Measurements from ENCODE around the gene MGRN1.

The MGRN1 gene

DNA sequence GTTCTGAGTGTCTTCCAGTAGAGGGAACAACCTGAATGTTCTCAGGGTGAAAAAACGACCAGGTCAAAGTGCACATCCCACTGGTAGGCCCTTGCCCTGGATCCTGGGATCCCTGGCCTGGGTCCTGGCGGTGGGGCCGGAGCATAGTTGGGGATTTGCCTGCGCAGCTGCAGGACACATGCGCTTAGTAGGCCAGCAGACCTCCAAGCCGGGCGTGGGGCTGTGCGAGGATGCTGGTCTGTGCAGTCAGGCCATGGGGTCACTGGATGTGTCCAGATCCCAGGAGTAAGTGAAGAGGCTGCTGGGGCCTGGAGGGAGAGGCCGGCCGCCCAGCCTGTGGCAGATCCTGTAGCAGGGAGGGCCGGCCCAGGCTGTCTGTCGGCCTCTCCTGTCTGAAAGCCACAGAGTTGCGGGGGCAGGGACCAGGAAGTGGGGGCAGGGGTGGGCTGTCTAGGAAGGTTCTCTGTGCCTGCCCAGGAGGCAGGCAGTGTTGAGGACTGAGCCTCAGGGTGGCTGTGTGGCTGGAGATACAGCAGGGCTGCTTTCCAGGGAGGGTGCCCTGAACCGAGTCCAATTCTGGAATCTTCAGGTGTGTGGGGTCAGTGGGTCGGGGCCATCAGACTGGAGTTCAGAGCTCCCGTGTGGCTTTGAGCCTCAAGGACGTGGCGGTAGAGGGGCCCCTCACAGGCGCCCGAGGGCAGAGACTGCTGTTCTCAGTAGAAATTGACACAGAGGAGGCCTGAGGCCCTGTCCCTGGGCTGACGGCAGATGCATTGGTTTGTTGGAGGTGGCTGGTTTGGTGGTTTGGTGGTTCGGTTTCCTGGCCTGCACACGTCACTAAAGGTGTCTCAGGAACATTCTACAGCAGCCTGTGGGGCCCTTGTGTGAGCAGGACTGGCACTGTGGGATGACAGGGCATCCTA is 51.5 kb downstream of the MGRN1 start:
- DNase-seq (ENCODE audit: low read depth): no peak

DNA sequence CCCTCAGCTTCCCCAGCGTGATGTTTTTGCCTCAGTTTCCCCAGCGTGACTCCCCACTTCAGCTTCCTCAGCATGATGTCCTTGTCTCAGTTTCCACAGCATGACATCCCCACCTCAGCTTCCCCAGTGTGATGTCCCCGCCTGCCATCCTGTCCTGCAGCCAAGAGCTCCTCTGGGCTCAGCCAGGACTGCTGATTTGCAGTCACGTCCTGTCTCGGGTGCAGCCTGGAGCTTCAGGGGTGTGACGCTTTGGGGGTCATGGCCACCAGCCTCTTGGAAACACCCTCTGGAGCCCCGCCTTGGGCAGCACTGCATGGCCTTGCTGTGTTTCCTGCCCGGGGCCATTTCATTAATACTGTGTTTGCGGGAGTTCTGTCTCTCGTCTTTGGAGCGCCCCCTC is 52.2 kb downstream of the MGRN1 start:
- DNase-seq (ENCODE audit: low read depth): no peak

DNA sequence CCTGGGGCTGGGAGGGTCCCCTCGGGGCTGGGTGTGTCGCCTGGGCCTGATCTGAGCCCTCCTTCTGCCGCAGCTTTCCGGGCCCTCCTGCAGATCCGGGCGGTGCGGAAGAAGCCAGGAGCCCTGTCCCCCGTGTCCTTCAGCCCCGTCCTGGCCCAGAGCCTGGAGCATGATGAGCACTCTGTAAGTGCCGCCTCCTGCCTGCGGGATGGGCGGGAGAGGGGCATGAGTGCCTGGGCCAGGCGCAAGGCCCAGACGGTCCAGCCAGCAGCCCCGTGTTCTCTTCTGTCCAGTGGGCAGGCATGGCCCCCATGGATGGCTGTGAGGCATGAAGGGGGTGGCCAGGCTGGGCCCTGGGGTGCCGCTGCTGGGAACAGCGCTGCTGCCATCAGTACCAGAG is 52.8 kb downstream of the MGRN1 start:
- no peak for DNase-seq (ENCODE audit: low read depth)

- no peak for DNase-seq (ENCODE audit: low read depth)
These were observed 53.4 kb downstream of the MGRN1 start for GRCh38 chr16:4677994-4678393.

DNA sequence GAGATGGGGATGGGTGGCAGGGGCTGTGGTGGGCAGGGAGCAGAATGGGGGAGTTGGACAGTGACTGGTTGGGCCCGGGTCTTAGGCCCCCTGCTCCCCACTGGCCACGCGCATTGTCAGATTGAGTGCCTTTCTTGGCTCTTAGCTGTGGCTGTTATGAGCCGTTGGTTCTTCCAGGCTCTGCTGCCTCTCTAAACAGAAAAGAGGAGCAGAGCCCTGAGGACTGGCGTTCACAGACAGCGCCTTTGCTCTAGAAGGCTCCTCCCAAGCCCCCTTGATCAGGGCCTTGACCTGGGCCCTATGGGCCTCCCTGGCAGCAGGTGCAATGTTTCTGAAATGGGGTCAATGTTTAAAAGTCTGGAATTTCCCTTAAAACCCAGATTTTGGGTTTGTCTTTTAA is 54.0 kb downstream of the MGRN1 start:
- DNase-seq (ENCODE audit: low read depth): no peak

- no peak for DNase-seq (ENCODE audit: low read depth)
These were observed 54.7 kb downstream of the MGRN1 start for GRCh38 chr16:4679156-4679849.

GRCh38 chr16:4679850-4680636 is 55.4 kb downstream of the MGRN1 start:
- no peak for DNase-seq (ENCODE audit: low read depth)

DNA sequence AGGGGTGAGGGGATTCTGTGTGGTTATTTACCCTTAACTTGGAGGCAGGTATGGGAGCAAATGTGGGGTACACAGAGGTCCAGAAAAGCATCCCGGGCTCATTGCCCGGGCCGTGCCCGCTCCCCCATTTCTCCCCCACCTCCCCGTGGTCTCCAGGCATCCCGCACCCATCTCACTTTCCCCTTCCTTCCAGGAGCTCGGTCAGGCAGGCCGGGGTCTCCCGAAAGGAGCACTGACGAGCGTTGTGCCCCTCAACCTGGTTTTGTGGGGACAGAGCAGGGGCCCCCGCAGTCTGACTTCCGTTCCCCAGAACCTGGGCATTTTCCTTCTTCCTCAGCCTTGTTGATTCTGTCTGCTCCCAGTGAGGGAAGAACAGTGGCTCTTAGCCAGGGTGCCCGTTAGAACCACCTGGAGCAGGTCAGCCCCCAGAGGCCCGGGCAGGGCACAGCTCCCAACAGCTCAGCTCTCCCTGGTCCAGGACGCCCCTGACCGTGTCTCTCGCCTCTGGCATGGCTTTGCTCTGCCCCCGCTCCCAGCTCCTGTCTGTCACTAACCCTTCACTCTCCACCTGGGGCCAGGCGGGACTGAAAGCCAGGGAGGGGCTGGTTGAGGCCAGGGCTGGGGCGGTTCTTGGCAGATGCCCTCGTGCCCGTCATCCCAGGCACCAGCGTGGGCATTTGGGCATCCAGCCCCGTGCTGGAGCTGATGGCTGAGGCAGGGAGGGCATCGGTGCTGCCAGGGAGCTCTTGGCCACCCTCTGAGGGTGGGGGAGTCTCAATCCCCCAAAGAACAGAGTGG is 56.2 kb downstream of the MGRN1 start:
- DNase-seq (ENCODE audit: low read depth): no peak

GRCh38 chr16:4681471-4682083 is 57.0 kb downstream of the MGRN1 start:
- DNase-seq (ENCODE audit: low read depth): no peak

DNA sequence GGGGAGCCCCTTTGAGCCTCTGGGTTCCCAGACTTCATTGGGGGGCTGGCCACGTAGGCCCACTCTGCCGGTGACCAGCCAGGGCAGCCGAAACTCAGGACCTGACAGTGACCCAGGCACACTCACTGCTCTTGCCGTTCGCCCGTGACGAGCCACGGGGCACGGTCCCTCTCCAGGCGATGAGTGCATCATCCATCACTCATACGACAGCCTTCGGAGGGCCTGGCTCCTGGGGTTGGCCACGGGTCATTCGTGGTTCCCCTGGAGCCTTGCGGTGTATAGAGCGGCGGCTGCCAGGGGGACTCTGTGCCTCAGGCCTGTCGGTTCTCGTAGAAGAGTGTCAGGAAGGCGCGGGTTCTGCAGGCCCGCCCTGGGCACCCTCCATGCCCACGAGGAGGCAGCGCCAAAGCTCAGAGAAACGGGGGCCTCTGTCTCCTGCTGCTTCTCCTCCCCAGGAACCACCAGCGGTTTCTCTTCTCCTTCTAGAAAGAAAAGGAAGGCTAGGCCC is 57.5 kb downstream of the MGRN1 start:
- no peak for DNase-seq (ENCODE audit: low read depth)

DNA sequence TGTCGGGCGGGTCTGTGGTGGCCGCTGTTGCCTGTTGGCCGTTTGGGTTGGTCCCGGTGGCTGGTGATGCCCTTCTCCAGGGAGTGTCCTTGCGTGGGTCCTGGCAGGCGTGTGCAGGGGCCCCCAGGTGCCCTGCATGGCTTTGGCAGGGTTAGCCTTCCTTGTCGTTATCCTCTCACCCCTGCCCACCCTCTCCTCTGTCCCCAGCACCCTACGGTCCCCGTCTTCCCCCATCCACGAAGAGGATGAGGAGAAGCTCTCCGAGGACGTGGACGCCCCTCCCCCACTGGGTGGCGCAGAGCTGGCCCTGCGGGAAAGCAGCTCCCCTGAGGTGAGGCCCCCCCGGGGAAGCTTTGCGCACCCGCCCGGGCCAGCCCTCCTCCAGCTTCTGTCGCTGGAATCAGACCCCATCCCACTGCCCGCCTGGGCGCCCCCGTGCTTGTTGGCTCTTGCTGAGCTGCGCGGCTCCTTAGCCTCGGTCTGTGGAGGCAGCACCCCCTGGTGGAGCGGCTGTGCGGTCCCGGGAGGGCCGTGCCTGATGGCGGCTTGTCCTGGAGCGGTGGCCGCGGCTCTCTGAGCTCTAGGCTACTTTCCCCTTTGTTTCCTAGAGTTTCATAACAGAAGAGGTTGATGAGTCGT is 58.1 kb downstream of the MGRN1 start:
- DNase-seq (ENCODE audit: low read depth): no peak

DNA sequence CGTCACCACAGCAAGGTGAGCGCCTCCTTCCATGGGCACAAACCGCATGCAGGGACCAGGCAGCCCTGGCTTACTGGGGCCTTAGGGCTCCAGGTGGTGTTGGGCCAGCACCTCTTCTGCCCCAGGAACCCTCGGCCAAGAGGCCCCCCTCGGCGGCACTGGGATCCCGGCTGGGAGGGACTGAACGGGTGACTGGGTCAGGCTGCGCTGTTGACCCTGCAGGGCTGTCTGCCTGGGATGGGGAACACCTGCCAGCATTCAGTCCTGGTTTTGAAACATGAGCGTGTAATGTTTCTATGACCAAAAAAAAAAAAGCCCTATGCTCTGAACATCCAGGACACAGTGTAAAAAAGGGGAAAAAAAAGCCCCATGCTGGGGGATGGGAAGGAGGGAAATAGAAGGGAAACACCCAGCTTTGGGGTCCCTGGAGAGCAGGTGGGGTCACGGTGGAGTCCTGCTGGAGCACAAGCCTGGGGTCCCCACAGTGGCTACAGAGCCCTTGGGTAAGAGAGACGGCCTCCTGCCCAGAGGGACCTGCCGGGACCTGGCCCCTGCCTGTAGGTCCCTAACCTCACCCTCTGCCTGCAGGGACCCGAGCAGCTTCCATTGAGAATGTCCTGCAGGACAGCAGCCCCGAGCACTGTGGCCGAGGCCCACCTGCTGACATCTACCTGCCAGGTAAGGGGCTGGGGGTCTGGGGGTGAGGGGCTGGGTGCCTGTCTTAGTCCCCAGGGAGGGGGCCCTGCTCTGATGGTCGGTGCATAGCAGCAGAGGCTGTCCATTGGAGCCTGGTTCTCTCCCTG is 58.8 kb downstream of the MGRN1 start:
- DNase-seq (ENCODE audit: low read depth): no peak

DNA sequence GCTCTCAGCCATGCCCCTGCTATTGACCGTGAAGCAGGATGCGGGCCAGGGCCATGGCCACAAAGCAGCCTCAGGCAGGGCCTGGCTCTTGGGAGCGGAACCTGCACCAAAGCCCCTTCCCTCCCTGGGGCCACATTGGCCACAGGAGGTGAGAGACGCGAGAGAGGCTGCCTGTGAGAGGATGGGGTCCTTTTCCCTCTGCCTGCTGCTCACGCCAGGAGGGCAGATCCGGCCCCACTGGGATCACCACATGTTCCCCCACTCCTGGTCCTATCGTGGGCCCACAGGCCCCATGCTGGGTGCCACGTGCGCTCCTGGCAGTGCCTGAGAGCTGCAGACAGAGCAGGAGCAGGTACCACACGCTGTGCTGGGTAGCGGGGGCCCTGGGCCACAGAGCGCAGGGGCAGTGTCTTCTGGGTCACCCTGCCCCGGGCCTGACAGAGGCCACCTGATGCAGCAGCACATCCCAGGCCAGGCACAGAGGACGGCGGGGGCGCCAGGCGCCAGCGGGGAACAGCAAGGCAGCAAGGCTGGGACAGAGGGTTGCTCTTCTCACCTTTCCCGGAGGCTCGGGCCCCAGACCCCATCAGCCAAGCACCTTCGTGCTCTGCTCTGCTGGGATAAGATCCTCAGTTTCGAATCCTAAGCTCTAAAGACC is 59.6 kb downstream of the MGRN1 start:
- DNase-seq (ENCODE audit: low read depth): no peak

DNA sequence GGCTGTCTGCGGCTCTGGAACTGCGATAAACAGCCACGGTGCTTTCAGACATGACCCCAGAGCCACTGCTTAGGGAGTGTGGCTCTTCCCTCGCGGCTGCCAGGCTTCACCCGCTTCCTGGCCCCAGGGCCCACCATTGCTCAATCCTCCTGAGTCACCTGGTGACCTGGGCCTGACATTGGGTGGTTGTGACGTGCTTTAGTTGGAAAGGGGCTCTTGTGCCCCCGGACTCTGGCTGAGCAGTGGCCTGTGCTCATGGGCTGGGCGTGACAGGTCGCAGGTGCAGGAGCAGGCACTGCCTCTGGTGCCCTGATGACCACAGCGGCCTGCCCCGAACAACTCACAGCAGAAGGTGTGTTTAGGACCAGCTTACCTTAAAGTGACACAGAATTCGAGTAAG is 60.1 kb downstream of the MGRN1 start:
- DNase-seq (ENCODE audit: low read depth): no peak

- no peak for DNase-seq (ENCODE audit: low read depth)
These were observed 60.7 kb downstream of the MGRN1 start for GRCh38 chr16:4685292-4685691.

DNA sequence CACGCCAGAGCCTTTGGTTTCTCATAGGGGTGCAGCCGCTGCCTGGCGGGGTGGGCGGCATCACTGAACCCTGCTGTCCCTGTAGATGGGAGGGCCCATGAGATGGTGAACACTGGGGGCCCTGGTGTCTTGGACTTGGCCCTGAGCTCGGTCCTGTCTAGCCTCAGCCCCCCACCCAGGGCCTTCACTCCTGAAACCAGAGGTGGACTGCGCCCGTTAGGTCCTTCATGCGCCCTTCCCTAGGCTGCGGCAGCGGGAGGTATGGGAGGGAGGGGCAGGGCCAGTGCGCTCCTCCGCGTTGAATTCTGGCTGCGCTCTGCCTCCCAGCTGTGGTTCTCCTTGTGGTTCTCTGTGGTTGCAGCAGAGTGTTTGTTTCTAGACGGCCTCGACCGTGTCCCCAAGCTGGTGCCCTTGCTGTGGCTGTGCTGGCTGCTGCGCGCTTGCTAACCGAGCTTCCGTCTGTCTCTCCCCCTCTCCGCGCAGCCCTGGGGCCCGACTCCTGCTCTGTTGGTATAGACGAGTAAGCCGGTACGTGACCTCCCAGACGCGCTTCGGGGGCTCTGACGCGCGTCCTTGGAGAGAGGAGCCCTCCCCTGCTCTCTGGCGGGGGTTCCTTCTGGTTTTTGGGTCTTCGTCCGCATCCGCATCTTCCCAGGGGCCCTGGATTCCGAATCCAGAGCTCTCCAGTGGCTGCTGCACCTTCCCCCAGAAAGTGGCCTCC is 61.3 kb downstream of the MGRN1 start:
- DNase-seq (ENCODE audit: low read depth): no peak

GRCh38 chr16:4686497-4687210 is 62.0 kb downstream of the MGRN1 start:
- DNase-seq (ENCODE audit: low read depth): no peak

DNA sequence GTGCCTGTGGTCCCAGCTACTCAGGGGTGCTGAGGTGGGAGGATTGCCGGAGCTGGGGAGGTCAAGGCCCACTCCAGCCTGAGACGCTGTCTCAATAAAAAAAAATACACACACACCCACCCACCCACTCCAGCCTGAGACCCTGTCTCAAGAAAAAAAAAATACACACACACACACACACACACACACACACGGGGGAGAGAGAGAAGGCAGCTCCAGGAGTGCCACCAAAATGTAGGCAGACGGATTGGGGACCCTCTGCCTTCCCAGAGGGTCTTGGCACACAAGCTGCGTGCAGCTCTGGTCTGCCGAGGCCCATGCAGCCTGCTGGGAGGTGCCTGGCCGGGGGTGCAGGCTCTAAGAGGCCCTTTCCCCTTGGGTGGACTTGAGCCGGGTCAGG is 62.8 kb downstream of the MGRN1 start:
- DNase-seq (ENCODE audit: low read depth): no peak

Data from GM04504 (cell line).